ENCODE measurements around the gene PITHD1.

DNA sequence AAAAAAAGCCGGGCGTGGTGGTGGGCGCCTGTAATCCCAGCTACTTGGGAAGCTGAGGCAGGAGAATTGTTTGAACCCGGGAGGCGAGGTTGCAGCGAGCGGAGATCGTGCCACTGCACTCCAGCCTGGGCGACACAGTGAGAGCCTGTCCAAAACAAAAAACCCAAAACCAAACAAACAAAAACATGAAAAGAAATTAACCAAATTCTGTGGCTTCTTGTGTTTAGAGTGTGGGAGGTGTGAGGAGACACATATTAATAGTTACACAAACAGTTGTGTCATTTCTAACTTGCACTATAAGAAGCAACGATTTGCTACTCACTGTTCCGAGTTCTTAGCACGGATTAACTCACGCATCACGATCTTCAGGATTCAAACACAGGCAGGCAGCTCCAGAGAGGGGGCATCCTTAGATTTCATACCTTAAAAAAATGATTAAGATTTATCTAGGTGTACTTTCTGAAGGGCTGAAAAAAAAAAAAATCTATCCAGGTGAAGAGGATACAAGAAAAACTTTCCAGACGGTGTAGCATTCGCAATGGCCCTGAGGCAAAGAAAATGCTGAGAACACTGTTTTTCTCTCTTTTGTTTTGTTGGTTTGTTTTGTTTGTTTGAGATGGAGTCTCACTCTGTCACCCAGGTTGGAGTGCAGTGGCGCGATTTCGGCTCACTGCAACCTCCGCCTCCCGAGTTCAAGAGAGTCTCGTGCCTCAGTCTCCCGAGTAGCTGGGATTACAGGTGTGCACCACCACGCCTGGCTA lies 47.7 kb downstream of the PITHD1 start:
- no peak for TF ChIP-seq POLR2A (IDR thresholded peaks at IDR 0.05)
- TF ChIP-seq, protein P1, sequence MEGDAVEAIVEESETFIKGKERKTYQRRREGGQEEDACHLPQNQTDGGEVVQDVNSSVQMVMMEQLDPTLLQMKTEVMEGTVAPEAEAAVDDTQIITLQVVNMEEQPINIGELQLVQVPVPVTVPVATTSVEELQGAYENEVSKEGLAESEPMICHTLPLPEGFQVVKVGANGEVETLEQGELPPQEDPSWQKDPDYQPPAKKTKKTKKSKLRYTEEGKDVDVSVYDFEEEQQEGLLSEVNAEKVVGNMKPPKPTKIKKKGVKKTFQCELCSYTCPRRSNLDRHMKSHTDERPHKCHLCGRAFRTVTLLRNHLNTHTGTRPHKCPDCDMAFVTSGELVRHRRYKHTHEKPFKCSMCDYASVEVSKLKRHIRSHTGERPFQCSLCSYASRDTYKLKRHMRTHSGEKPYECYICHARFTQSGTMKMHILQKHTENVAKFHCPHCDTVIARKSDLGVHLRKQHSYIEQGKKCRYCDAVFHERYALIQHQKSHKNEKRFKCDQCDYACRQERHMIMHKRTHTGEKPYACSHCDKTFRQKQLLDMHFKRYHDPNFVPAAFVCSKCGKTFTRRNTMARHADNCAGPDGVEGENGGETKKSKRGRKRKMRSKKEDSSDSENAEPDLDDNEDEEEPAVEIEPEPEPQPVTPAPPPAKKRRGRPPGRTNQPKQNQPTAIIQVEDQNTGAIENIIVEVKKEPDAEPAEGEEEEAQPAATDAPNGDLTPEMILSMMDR (IDR thresholded peaks at IDR 0.05), result no peak
